GM21367 (cell line): ENCODE measurements around the gene PTPRO.
"Not testable (repeated sequence)": the region's sequence is repeated elsewhere in the genome, so short reads cannot be mapped to it uniquely, and the experiment has no call there.

ENCODE experiments used
- ATAC-seq: cut with Tn5 transposase; IDR thresholded peaks from one replicate; pipeline ENCODE4 v1.9.1; 2021; ENCODE audit not compliant: unreplicated experiment

PTPRO gene

DNA sequence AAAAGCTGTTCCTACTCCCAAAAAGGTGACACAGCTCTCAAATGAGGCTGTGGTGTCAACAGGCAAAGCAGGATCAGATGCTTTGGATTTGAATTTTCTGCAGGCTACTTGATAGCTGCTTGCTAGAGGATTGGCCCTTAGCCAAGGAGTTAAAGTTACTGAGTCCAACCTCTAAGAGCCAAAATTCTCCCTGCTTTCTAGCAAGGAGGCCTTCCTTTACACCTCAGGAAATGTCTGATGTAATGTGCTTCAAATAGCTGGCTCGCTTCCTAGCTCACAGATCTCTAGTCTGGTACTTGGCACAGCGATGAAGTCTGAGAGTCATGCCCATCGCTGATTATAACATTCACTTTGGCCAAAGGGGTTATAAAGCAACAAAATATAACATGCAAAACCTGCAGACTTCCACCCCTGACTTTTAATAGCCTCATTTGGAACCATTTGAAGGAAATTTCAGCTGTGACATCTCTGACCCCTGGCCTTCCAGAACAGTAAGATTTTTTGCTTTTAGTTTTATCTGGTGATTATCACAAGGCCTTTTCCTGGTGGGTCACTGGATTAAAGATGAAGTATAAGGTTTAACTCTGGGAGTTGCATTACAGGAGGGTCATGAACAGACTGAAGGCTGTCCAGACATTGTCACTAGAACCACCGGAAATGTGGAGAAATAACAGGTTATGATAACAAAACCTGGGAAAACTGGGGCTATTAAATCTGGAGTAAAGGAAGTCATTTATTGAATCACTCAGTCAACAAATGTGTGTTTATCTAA is 277.1 kb downstream of the PTPRO start:
- ATAC-seq: no peak

DNA sequence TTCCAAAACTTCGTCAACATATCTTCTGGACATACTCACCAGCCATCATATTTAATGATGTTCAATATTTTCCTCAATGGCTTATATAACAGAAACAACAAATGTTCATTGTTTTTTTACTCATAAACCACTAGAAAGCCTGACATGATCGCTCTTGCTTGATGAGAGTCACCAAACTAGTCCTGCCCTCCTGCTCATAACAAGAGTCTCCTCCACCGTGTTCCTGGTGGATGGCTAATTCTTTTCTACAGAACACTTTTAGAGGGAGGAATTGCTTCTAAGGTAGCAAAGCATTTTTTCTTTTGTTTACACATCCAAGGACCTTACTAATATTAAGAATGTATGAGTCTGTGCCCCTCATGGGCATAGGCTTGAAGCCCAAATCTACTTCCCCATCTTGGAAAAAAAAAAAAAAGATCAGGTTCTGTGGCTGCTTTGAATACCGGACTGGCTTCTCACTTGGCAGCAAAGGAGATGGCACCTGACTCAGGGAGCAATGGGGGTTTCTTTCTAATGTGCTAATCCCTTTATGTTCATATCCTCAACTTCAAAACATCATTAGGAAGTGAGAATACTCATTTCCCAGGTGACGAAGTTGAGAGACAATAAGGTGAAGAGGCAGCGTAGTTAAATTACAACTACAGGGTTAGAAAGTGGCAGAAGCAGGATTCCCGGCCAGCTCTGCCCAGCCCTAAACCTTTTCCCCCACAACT is 278.1 kb downstream of the PTPRO start:
- no peak for ATAC-seq

DNA sequence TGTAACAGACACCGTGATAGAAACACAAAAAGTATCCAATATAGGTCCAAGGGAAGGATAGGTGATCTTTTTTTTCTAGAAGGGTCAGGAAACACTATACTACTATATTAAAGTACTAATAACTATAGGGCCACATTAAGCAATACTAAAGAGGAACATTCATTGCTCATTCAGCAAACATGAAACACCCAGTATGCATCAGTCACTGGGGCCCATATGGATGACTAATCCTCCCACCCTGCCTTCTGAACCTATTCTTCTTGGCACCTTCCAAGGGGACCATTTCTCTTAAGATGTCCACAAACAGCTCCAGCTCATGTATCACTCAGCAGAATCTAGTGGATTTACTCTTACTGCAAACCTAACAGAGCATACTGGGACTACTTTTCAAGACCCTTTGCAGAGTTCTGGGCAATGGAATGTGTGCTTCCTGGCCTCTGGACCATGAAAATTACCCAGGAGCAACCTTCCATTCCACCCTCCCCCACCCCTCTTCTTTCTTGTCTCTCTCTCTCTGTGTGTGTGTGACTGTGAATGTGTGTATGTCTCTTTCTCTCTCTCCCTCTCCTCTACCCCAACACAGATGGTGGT is 279.0 kb downstream of the PTPRO start:
- no peak for ATAC-seq

DNA sequence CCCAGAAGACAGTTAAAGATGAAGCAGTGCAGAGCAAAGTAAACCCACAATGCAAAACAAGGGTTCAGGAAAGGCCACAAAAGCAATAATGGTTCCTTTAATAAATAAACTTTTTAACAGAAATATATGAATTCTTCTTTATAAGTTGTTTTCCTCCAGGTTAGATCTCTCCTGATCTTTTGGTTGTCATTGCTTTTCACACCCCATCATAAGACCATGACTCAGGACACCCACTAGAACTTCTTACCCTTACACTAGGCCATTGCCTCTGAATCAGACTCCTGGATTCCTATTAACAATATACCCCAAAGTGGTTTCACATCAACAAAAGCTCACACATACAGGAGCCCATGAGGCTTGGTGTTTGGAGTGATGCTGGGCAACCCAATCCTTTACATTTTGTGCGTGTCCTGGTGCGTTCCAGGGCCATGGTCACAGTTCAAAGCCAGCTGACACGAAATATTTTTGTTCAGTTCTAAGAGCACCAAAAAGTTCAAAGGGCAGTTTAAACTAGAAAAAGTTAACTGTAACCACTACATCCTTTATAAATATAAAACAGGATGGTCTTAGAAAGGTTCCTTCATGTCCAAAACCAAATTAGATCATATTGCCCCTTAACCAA is 279.9 kb downstream of the PTPRO start:
- ATAC-seq: no peak

DNA sequence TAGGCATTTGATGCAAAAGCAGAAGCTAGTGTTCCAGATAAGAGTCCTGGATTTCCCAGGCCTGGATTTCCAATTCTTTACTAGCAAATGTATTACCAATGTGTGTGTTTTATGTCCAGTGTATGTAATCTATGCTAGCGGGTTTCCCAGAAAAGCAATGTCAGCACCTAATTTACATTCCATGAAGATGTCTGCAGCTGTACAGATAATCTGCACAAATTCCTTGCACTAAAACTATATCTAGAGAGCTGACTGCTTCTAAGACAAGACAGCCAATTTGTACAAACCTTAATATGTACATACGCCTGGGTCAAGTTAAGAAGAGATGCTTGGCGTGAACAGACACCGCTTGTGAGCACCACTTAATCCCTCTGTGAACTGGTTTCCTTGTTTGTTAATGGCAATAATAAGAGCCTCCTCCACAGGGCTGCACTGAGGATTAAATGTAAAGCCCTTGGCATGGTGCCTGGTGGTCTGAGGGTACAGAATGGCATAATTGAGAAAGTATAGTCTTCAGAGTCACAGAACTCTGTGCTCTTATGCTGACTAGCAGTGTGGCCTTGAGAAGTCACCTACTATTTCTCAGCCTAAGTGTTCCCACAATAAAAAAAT is 281.3 kb downstream of the PTPRO start:
- ATAC-seq: no peak

DNA sequence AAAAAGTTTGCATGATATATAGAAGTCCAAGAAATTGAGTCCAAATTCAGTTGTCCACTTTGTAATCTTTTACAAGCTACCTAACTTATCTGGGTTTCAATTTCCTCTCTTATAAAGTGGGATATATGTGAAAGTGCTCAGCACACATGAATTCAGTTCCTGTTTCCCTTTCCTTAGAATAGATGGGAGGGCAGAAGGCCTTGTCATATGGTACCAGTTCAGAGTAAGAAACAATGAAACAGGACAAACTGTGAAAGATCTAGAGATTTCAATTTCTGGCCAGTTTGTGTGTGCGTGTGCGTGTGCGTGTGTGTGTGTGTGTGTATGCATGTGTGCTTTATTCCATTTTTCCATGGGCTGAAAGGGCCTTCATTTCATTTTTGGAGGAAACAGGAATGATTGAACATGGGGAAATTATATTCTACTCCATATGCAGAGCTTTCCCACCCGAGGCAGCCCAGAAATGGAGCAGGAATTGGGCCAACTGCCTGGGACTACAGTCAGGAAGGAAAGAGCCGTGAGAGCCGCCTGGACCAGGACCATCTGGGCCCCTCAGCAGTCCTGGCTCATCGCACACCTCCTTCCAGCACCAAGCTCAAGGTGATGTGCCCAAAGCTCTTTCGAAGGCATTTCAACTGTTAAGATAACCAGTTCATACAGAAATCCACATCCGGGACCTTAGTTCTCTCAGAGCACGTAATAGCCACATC is 283.7 kb downstream of the PTPRO start:
- no peak for ATAC-seq

DNA sequence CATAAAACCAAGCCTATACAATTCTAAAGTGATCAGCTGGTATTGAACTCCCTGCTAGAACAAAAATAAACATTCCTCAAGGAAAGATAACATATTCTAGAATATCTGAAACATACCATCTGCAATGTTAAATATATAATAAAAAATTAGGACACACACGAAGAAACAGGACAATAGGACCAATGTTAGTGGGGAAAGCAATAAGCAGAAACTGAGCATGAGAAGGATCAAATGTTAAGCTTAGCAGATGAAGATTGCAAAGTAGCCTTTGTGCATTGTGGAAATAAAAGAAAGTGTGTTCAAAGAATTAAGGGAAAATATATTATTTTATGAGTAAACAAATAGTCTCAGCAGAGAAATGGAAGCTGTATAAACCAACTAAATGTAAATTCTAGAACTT is 286.1 kb downstream of the PTPRO start:
- ATAC-seq: no peak

DNA sequence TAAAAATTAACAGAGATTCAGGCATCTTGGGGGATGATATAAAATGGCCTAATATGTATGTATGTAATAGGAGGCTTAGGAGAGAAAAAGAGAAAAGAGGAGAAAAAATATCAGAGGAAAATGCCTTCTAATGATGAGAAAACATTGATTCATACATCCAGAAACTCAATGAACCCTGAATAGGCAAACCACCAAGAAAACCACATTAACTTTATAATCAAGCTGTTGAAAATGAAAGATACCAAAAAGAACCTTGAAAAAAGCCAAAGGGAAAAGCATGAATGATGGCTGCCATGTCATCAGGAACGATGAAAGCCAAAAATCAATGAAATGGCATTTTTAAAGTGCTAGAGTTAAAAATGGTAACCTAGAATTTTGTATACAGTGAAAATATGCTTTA is 286.6 kb downstream of the PTPRO start:
- no peak for ATAC-seq

DNA sequence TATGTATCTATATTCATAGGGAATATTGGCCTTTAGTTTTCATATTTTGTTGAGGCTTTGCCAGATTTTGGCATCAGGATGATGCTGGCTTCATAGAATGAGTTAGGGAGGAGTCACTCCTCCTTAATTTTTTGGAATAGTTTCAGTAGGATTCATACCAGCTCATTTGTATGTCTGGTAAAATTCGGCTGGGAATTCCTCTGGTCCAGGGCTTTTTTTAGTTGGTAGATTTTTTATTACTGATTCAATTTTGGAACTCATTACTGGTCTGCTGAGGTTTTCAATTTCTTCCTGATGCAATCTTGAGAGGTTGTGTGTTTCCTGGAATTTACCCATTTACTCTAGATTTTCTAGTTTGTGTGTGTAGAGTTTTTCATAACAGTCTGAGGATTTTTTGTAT is 291.7 kb downstream of the PTPRO start:
- ATAC-seq: no peak

DNA sequence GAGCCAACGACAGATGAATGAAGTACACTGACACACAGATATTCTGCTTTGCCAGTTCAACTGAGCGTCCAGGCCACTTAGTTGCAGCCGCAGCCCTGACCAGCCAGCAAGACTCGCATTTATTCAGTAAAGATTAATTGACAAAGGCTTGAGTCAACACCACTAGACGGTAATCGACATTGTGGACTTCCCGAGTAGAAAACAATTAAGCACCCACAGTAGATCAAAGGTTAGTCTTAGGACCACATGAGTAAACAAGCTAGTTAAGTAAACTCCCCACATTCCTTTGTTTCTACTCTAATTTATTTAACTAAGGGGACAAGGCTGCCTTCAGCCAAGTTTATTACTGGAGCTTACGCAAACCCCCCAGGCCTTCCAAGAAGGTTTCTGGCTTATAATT is 294.2 kb downstream of the PTPRO start:
- ATAC-seq: not testable (repeated sequence)

DNA sequence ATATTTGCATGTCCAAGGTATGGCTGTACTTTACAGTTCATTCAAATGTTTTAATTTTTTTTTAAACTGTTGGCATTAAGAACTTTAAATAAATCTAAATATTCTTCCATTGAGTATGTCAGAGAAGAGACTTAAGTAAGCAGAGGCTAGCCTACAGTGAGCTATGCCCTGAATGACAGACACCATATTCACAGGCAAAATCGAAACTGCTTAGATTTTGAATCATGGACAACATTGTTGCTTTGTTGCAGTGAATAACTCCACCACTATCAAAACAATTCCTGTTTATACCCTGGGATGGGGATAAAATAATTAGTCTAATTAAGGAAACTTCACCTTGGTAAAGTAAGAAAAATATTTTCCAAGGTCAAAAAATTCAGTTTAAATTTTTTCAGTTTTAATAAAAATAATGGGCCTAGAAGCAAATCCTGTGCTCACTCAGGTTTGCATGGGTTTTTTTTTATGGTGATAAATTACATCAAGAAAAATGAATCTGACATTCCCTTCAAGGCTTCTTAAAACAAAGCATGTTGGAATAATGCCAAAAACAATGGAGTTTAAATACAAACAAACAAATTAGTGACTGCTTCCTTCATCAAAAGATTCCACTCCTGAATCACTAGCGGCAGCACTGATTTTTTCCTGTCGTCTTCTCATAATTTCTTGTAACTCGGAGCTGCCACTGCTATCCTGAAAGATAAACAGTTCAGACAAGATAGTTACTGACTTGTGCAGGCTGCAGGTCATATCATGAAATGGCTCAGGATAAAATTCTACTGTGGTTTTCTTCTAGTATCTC is 298.6 kb downstream of the PTPRO start:
- no peak for ATAC-seq

DNA sequence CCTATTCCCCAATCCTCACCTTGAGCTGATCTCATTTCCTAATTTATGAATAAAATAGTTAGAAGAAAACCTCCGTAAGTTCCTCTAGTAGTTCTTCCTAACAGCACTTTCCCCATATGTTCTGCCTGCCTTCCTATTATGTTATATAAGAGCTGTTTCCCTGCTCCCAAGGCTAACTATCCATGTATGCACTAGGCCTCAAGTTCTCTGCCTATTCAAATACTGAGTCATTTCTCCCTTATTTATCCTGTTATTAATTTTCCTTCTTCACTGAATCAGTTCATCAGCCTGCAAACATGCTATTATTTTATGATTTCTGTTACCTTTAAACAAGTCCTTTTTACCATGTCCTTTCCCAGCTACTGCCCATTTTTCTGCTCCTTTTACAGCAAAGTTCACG is 302.8 kb downstream of the PTPRO start:
- no peak for ATAC-seq

DNA sequence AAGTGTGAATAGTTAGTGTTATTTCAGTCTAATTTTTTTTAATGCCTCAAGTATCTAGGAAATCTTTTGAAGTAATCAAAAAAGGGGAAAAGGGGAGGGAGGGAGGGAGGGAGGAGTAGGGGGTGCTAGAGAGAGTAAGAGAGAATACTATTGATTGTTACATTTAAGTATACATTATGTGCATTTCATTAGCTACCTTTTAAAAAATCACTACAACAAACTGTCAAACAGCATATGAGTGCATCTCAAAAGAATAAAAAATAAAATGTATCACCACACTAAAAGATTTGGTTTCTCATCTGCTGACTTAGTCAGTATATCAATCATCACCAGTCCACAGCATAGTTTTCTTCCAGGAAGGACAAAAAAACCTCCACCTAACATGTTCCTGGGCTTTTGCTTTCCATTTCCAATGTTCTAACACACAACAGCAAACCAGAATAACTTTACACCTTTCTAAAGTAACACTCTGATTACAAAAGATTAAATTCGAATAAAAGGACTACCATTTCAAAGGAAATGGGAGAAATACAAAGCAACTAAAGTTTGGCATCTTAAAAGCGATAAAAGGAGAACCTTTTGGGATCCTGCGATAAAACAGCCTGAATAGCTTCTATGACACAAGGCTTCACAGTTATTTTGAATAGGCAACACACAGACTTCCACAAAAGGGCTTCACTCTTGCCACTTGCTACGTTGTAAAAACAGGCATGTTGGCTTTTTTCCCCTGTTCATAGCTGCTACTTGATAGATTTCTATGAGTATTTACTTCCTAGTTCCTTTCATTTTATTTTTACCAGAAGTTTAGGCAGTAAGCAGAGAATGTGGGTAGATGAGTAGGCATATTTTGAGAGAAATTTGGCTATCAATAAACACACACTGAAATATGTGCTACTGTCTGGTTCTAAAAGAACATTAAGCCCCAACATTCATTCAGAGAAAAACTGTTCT is 306.0 kb downstream of the PTPRO start:
- no peak for ATAC-seq

DNA sequence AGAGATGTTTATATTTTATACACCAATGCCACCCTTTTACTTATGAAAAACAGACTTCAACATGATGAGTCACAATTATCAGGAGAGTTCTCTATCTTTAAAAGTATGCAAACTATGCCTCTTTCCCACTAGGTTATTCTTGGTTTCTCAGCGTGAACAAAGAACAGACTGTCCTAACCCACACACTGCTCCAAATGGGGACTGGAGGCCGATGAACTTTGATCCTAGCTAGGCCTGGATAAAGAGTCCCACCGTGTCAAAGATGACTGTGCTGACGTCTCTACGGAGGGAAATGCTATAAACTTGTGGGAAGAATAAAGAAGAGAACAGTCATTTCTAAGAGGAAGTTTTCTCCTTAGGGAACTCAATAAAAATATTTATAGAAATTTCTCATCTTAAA is 306.8 kb downstream of the PTPRO start:
- peak; percentile 50 for ATAC-seq

DNA sequence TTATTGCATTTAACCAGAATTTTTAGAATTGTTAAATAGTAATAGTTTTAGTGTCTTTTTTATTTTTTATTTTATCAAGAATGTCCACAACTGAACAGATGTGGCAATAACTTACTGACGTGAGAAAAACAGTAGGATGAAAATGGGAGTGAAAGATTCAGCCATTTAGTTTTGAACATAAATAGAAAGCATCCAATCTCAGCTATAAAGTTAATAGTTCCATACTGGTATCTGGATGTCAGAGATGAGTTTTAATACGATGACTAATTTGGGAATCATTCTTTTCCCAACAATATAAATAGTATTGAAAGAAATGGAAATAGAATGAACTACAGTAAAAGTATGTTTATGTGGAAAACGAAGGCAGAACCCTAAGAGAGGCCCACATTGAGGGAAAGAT is 307.5 kb downstream of the PTPRO start:
- no peak for ATAC-seq

DNA sequence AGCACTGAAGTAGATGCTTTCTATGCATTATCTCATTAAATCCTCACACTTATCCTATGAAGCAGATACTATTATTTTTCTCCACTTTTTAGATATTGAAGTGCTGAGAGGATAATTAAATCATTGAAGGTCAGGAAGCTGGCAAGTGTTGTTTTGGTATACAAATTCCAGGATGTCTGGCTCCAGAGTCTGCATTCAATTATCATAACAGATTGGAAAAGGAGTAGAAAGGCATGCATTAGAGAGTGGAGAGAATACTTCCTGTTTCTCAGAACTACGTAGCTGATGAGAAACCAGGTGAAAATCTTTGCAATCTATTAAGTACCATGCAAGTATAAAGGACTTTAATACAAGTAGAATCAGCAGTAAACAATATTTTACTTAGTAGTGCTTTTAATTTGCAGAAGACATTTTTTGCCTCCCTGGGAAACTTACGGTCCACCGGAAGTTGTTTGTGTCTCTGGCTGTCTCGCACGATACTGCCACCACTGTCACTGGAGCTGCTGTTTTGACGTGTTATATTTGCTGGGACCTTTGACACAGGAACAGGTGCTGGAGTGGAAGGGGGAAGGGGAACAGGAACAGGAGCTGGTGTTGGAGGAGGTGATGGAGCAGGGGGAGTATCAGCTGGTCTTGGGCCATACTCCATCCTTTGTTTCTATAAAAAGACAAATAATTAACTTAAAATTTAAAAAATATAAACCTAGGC is 308.9 kb downstream of the PTPRO start:
- ATAC-seq: no peak

DNA sequence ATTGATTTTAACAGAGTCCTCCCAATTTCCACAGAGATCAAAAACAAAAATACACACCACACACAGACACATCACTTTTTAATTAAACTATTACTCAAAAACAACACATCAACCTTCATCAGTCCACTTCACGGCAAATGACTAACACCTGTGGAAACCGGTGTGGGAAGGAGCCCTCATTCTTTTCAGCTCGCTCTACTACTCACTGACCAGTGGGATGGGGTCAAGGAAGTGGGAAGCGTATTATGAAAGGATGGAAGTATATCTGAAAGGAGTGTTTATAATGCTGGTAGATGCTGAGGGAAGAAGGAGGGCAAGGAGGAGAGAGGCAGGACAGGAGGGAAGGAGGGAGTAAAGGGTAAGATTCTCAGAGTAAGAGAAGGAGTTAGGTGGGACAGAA is 310.4 kb downstream of the PTPRO start:
- ATAC-seq: no peak

DNA sequence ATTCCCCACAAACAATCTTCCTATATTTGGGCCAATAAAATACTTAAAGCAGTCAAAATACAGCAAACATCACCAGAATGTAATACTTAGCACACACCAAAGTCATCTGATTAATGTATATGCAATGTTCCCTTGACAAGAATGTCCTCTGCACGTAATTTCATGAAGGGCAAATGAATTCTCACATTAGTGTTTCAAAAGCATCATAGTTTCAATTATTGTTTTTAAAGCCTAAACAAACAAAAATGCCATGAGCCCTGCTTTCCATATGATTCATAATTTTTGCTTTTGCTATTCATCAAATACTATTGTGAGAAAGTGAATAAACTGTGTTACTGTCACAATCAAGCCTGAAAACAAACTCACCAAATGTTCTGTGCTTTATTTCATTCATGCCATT is 310.9 kb downstream of the PTPRO start:
- ATAC-seq: no peak
